Astrocyte of the cerebellum (primary cell): ENCODE results near the gene C9orf50.
A peak's percentile ranks its signal among the peaks of the same experiment; 100 is the strongest.

ENCODE experiments used
- DNase-seq: peaks from one replicate; pipeline ENCODE4 v3.0.0-alpha.2; 2011; ENCODE audit warnings: low read depth
- H3K4me3 ChIP-seq: 2 replicates; pipeline ENCODE4 v1.5.1; 2011; ENCODE audit warnings: mild to moderate bottlenecking, low read depth, low read length, moderate library complexity
- in situ Hi-C: cut with HindIII; loops from 2 replicates; pipeline ENCODE4 v1.10.0; 2017; ENCODE audit warnings: low sequenced_read_pairs
- TF ChIP-seq, protein P1 (sequence below): IDR thresholded peaks from 2 replicates; pipeline ENCODE4 v1.5.1; 2012; ENCODE audit warnings: low read length, low read depth, moderate library complexity, mild to moderate bottlenecking; ENCODE audit errors: missing control alignments

The C9orf50 gene

DNA sequence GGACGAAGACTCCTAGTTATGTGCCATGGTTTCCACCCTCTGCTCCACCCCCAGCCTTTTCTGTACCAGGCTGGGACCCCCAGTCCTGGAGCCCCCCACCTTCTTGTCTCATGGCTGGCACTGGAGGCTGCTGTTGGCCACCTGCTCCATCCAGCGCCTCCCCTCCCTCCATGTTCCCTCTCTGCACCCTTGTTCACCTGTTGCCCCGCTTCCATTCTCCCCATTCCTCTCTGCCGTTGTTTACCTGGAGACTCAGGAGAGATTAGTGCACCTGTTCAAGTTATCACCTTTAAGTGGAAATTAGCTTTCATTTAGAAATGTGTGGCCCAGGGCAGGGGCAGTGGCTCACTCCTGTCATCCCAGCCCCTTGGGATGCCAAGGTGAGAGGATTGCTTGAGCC lies 12.3 kb upstream of the C9orf50 start:
- TF ChIP-seq, protein P1, sequence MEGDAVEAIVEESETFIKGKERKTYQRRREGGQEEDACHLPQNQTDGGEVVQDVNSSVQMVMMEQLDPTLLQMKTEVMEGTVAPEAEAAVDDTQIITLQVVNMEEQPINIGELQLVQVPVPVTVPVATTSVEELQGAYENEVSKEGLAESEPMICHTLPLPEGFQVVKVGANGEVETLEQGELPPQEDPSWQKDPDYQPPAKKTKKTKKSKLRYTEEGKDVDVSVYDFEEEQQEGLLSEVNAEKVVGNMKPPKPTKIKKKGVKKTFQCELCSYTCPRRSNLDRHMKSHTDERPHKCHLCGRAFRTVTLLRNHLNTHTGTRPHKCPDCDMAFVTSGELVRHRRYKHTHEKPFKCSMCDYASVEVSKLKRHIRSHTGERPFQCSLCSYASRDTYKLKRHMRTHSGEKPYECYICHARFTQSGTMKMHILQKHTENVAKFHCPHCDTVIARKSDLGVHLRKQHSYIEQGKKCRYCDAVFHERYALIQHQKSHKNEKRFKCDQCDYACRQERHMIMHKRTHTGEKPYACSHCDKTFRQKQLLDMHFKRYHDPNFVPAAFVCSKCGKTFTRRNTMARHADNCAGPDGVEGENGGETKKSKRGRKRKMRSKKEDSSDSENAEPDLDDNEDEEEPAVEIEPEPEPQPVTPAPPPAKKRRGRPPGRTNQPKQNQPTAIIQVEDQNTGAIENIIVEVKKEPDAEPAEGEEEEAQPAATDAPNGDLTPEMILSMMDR: no peak
- no peak for DNase-seq
- in situ Hi-C loops: loop anchor here (5.0 kb wide), 4 partner anchors 44 to 501 kb away; no protein-coding TSS in a partner anchor
- no peak overlapping the region for H3K4me3 ChIP-seq

DNA sequence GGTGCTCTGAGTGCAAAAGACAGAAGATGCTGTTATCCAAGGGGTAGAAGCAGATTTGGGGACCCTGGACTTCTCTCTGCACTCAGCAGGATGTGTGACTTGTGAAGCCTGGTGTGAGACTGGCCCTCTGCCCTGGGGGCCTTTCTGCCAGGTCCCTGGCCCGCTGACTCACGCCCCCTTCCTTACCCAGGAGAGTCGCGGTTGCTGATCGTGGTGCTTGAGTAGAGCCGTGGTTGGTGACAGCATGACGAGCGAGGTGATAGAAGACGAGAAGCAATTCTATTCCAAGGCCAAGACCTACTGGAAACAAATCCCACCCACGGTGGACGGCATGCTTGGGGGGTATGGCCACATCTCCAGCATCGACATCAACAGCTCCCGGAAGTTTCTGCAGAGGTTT lies 11.6 kb upstream of the C9orf50 start:
- no peak for DNase-seq
- TF ChIP-seq, protein P1: no peak
- in situ Hi-C loops: loop anchor here (5.0 kb wide), 4 partner anchors 45 to 500 kb away; no protein-coding TSS in a partner anchor
- no peak overlapping the region for H3K4me3 ChIP-seq

DNA sequence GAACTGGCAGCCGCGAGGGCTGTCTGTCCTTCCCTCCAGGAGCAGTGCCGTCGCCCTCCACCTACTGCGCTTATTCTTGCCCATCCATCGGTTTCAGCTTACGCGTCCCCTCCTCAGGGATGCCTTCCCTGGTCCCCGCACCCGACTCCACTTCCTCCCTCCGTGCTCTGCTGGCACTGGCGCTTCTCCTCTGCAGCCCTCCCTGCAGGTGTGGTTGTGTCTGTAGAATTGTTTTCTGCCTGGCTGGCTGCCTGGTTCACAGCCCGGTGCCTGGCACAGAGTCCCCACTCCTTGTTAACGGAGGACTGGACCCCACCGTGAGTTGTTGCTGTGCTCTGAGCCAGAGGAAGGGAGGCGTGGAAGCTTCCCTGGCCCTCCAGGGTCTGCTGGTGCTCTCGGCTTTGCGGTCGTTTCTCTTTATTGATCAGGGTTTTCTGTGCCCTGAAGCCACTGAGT lies 10.8 kb upstream of the C9orf50 start:
- H3K4me3 ChIP-seq: peak overlapping the region; percentile 19
- in situ Hi-C loops: loop anchor here (5.0 kb wide), 4 partner anchors 46 to 499 kb away; no protein-coding TSS in a partner anchor
- TF ChIP-seq, protein P1: no peak
- no peak for DNase-seq

DNA sequence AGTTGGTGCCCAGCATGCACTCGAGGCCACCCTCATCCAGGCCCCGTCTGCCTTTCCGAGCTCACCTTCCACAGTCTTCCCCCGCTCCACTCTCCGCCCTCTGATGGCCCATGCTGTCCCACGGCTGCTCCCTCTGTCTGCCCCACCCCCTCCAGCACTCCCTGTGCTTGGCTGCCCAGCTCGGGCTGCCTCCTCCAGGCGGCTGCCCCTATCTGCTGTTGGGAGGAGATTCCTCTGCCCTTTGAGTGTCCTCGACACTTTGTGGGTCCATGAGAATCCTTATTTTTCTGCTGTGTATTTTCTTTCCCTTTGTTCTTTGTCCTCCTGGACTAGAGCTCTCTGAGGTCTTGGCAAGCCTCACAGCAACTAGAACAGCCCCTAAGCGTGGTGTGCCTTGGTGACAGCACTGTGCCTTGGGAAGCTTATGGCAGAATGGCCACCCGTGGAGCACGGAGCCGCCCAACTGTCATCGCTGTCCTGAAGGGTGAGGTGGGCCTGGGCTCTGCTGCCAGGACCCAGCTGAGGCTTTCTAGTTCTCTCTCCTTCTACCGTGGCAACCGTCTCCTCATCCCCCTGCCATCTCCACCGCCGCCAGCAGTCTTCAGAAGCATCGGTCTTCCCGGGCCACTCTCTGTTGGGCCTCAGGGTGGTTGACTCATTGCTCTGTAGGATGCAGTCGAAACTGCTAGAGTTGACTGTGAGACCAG lies 10.2 kb upstream of the C9orf50 start:
- in situ Hi-C loops: loop anchor here (5.0 kb wide), 4 partner anchors 46 to 499 kb away; no protein-coding TSS in a partner anchor
- TF ChIP-seq, protein P1: no peak
- no peak for DNase-seq
- peak overlapping the region; percentile 19 for H3K4me3 ChIP-seq

DNA sequence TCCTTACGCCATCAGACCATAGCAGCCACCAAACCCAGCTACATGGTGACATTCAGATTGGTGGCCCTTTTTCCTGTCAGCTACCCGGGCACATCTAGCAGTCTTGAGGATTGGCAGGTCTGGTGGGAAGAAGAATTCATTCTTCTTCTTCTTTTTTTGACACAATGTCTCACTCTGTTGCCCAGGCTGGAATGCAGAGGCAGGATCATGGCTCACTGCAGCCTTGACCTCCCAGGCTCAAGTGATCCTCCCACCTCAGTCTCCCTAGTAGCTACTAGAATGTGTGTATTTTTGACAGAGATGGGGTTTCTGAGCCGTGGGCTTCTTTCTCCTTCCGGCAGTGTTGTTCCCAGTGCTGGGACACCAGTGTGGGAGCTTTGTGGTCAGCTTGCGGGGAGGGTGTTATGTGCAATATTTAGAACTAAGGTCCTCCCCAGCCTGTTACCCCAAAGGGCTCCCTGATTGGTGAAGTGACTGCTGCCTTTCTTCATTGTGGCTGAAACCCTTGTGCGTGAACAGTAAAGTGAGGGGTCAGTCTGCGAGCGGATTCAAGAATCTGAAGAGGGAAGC lies 8.4 kb upstream of the C9orf50 start:
- TF ChIP-seq, protein P1: no peak
- no peak overlapping the region for H3K4me3 ChIP-seq
- no peak for DNase-seq
- in situ Hi-C loops: no loop called here

DNA sequence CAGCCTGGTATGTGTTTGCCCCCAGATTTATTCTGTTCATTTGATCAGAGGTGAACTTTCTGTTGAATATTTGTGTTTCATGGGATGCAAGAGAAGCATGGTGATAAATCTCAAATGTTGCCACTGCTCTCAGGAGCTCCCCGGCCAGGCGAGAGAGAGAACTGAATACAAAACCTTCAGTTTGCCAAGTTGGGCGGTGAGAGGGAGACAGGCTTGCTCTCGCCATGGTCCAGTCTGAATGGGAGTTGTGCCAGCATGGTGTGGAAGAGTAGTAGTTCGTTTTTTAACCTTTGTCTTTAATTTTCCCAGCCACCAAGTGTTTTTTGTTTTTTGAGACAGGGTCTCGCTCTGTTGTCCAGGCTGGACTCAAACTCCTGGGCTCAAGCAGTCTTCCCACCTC lies 7.8 kb upstream of the C9orf50 start:
- TF ChIP-seq, protein P1: no peak
- H3K4me3 ChIP-seq: peak overlapping the region; percentile 84
- DNase-seq: no peak
- in situ Hi-C loops: no loop called here
